ENCODE data around the gene SIAH3.

The SIAH3 gene

GRCh38 chr13:45851171-45851921 lies at the start of gene SIAH3:
Gene SIAH3 (minus strand): TSS chr13:45851753. CDS start chr13:45851629, 124 bp downstream.
- no peak within 1 kb of the TSS for H3K9ac ChIP-seq (ENCODE audit: low read length)
- no peaks in the 10 kb centered on the region for H3K4me1 ChIP-seq (ENCODE audit: control insufficient read depth, insufficient read depth, low read length)
- H3K4me3 ChIP-seq (ENCODE audit: low read length), result peak within 1 kb of the TSS; percentile 51
- H3K27me3 ChIP-seq (ENCODE audit: control insufficient read depth, insufficient read depth, low read length), result peaks cover 3% of the 10 kb centered on the region
- H3K27ac ChIP-seq (ENCODE audit: low read depth, low read length), result no peak within 1 kb of the TSS
- H3K36me3 ChIP-seq (ENCODE audit: control insufficient read depth, insufficient read depth, low read length), result no peaks in the 10 kb centered on the region

- no peaks in the 10 kb centered on the region for H3K27me3 ChIP-seq (ENCODE audit: control insufficient read depth, insufficient read depth, low read length)
- H3K4me1 ChIP-seq (ENCODE audit: control insufficient read depth, insufficient read depth, low read length), result no peaks in the 10 kb centered on the region
- H3K27ac ChIP-seq (ENCODE audit: low read depth, low read length), result no peak overlapping the region
Observed at GRCh38 chr13:45899406-45899805, 47.9 kb upstream of the SIAH3 start.

GRCh38 chr13:45897562-45897961 lies 46.0 kb upstream of the SIAH3 start:
- H3K27me3 ChIP-seq (ENCODE audit: control insufficient read depth, insufficient read depth, low read length), result no peaks in the 10 kb centered on the region
- H3K9ac ChIP-seq (ENCODE audit: low read length), result no peak overlapping the region
- no peaks in the 10 kb centered on the region for H3K4me1 ChIP-seq (ENCODE audit: control insufficient read depth, insufficient read depth, low read length)
- no peaks in the 10 kb centered on the region for H3K36me3 ChIP-seq (ENCODE audit: control insufficient read depth, insufficient read depth, low read length)
- no peak overlapping the region for H3K4me3 ChIP-seq (ENCODE audit: low read length)
- H3K27ac ChIP-seq (ENCODE audit: low read depth, low read length), result no peak overlapping the region

More at GRCh38 chr13:45899406-45899805, 47.9 kb upstream of the SIAH3 start:
- H3K9ac ChIP-seq (ENCODE audit: low read length), result no peak overlapping the region
- no peaks in the 10 kb centered on the region for H3K36me3 ChIP-seq (ENCODE audit: control insufficient read depth, insufficient read depth, low read length)
- H3K4me3 ChIP-seq (ENCODE audit: low read length), result no peak overlapping the region

GRCh38 chr13:45896285-45896684 lies 44.7 kb upstream of the SIAH3 start:
- H3K27me3 ChIP-seq (ENCODE audit: control insufficient read depth, insufficient read depth, low read length), result no peaks in the 10 kb centered on the region

GRCh38 chr13:45895881-45896280 lies 44.3 kb upstream of the SIAH3 start:
- no peaks in the 10 kb centered on the region for H3K4me1 ChIP-seq (ENCODE audit: control insufficient read depth, insufficient read depth, low read length)
- no peaks in the 10 kb centered on the region for H3K36me3 ChIP-seq (ENCODE audit: control insufficient read depth, insufficient read depth, low read length)
- H3K27ac ChIP-seq (ENCODE audit: low read depth, low read length), result no peak overlapping the region
- H3K9ac ChIP-seq (ENCODE audit: low read length), result no peak overlapping the region
- no peaks in the 10 kb centered on the region for H3K27me3 ChIP-seq (ENCODE audit: control insufficient read depth, insufficient read depth, low read length)
- H3K4me3 ChIP-seq (ENCODE audit: low read length), result no peak overlapping the region

More at GRCh38 chr13:45896285-45896684, 44.7 kb upstream of the SIAH3 start:
- H3K4me3 ChIP-seq (ENCODE audit: low read length), result no peak overlapping the region
- no peaks in the 10 kb centered on the region for H3K36me3 ChIP-seq (ENCODE audit: control insufficient read depth, insufficient read depth, low read length)
- H3K4me1 ChIP-seq (ENCODE audit: control insufficient read depth, insufficient read depth, low read length), result no peaks in the 10 kb centered on the region
- H3K27ac ChIP-seq (ENCODE audit: low read depth, low read length), result no peak overlapping the region
- no peak overlapping the region for H3K9ac ChIP-seq (ENCODE audit: low read length)

- Histone ChIP-seq H3K36me3 (ENCODE audit: control insufficient read depth, insufficient read depth, low read length) (no peaks in the 10 kb centered on the region), H3K4me3 (ENCODE audit: low read length) (no peak overlapping the region), H3K9ac (ENCODE audit: low read length) (no peak overlapping the region), H3K27ac (ENCODE audit: low read depth, low read length) (no peak overlapping the region), H3K27me3 (ENCODE audit: control insufficient read depth, insufficient read depth, low read length) (no peaks in the 10 kb centered on the region), H3K4me1 (ENCODE audit: control insufficient read depth, insufficient read depth, low read length) (no peaks in the 10 kb centered on the region)
Observed at GRCh38 chr13:45892513-45892912, 41.0 kb upstream of the SIAH3 start.

- H3K4me3 ChIP-seq (ENCODE audit: low read length), result no peak overlapping the region
- no peaks in the 10 kb centered on the region for H3K36me3 ChIP-seq (ENCODE audit: control insufficient read depth, insufficient read depth, low read length)
- no peak overlapping the region for H3K9ac ChIP-seq (ENCODE audit: low read length)
- H3K27ac ChIP-seq (ENCODE audit: low read depth, low read length), result no peak overlapping the region
- no peaks in the 10 kb centered on the region for H3K27me3 ChIP-seq (ENCODE audit: control insufficient read depth, insufficient read depth, low read length)
- H3K4me1 ChIP-seq (ENCODE audit: control insufficient read depth, insufficient read depth, low read length), result no peaks in the 10 kb centered on the region
Observed at GRCh38 chr13:45889590-45890243, 38.2 kb upstream of the SIAH3 start.

- no peak overlapping the region for H3K9ac ChIP-seq (ENCODE audit: low read length)
- H3K4me1 ChIP-seq (ENCODE audit: control insufficient read depth, insufficient read depth, low read length), result no peaks in the 10 kb centered on the region
- H3K4me3 ChIP-seq (ENCODE audit: low read length), result no peak overlapping the region
- H3K27ac ChIP-seq (ENCODE audit: low read depth, low read length), result no peak overlapping the region
- no peaks in the 10 kb centered on the region for H3K36me3 ChIP-seq (ENCODE audit: control insufficient read depth, insufficient read depth, low read length)
- no peaks in the 10 kb centered on the region for H3K27me3 ChIP-seq (ENCODE audit: control insufficient read depth, insufficient read depth, low read length)
Observed at GRCh38 chr13:45886466-45886865, 34.9 kb upstream of the SIAH3 start.

- Histone ChIP-seq H3K36me3 (ENCODE audit: control insufficient read depth, insufficient read depth, low read length) (no peaks in the 10 kb centered on the region), H3K4me1 (ENCODE audit: control insufficient read depth, insufficient read depth, low read length) (no peaks in the 10 kb centered on the region), H3K9ac (ENCODE audit: low read length) (no peak overlapping the region), H3K27me3 (ENCODE audit: control insufficient read depth, insufficient read depth, low read length) (no peaks in the 10 kb centered on the region), H3K4me3 (ENCODE audit: low read length) (no peak overlapping the region), H3K27ac (ENCODE audit: low read depth, low read length) (no peak overlapping the region)
Observed at GRCh38 chr13:45885194-45885593, 33.6 kb upstream of the SIAH3 start.

GRCh38 chr13:45882626-45883025 lies 31.1 kb upstream of the SIAH3 start:
- Histone ChIP-seq H3K27ac (ENCODE audit: low read depth, low read length) (no peak overlapping the region), H3K4me1 (ENCODE audit: control insufficient read depth, insufficient read depth, low read length) (no peaks in the 10 kb centered on the region), H3K9ac (ENCODE audit: low read length) (no peak overlapping the region), H3K36me3 (ENCODE audit: control insufficient read depth, insufficient read depth, low read length) (no peaks in the 10 kb centered on the region), H3K27me3 (ENCODE audit: control insufficient read depth, insufficient read depth, low read length) (no peaks in the 10 kb centered on the region), H3K4me3 (ENCODE audit: low read length) (no peak overlapping the region)

GRCh38 chr13:45881353-45881752 lies 29.8 kb upstream of the SIAH3 start:
- no peak overlapping the region for H3K27ac ChIP-seq (ENCODE audit: low read depth, low read length)
- no peak overlapping the region for H3K9ac ChIP-seq (ENCODE audit: low read length)
- no peaks in the 10 kb centered on the region for H3K4me1 ChIP-seq (ENCODE audit: control insufficient read depth, insufficient read depth, low read length)
- H3K4me3 ChIP-seq (ENCODE audit: low read length), result no peak overlapping the region
- H3K27me3 ChIP-seq (ENCODE audit: control insufficient read depth, insufficient read depth, low read length), result no peaks in the 10 kb centered on the region
- H3K36me3 ChIP-seq (ENCODE audit: control insufficient read depth, insufficient read depth, low read length), result no peaks in the 10 kb centered on the region

GRCh38 chr13:45880242-45880641 lies 28.7 kb upstream of the SIAH3 start:
- H3K4me1 ChIP-seq (ENCODE audit: control insufficient read depth, insufficient read depth, low read length), result no peaks in the 10 kb centered on the region
- no peaks in the 10 kb centered on the region for H3K36me3 ChIP-seq (ENCODE audit: control insufficient read depth, insufficient read depth, low read length)
- H3K27ac ChIP-seq (ENCODE audit: low read depth, low read length), result no peak overlapping the region
- H3K27me3 ChIP-seq (ENCODE audit: control insufficient read depth, insufficient read depth, low read length), result no peaks in the 10 kb centered on the region
- H3K9ac ChIP-seq (ENCODE audit: low read length), result no peak overlapping the region
- H3K4me3 ChIP-seq (ENCODE audit: low read length), result no peak overlapping the region

GRCh38 chr13:45879666-45880065 lies 28.1 kb upstream of the SIAH3 start:
- H3K9ac ChIP-seq (ENCODE audit: low read length), result no peak overlapping the region
- H3K27me3 ChIP-seq (ENCODE audit: control insufficient read depth, insufficient read depth, low read length), result no peaks in the 10 kb centered on the region
- no peaks in the 10 kb centered on the region for H3K4me1 ChIP-seq (ENCODE audit: control insufficient read depth, insufficient read depth, low read length)
- H3K27ac ChIP-seq (ENCODE audit: low read depth, low read length), result no peak overlapping the region
- no peak overlapping the region for H3K4me3 ChIP-seq (ENCODE audit: low read length)
- H3K36me3 ChIP-seq (ENCODE audit: control insufficient read depth, insufficient read depth, low read length), result no peaks in the 10 kb centered on the region
